IPS DF 6.9 (cell line): Measurements from ENCODE around the gene GSTO2.

Experiments
- DNase-seq: peaks from one replicate; pipeline ENCODE4 v3.0.0-alpha.2; 2013; ENCODE audit warnings: low read depth, low spot score
- H3K27ac ChIP-seq: one replicate; pipeline ENCODE4 v1.5.1; 2013; ENCODE audit warnings: low read length, control low read depth
- H3K27me3 ChIP-seq: 2 replicates; pipeline ENCODE4 v1.6.1; 2013; ENCODE audit warnings: mild to moderate bottlenecking, low read length; ENCODE audit not compliant: control insufficient read depth, insufficient read depth
- H3K36me3 ChIP-seq: 2 replicates; pipeline ENCODE4 v1.6.1; 2013; ENCODE audit warnings: low read length; ENCODE audit not compliant: control insufficient read depth, insufficient read depth
- H3K4me1 ChIP-seq: 2 replicates; pipeline ENCODE4 v1.6.1; 2013; ENCODE audit warnings: low read length; ENCODE audit not compliant: control insufficient read depth, insufficient read depth
- H3K4me3 ChIP-seq: 2 replicates; pipeline ENCODE4 v1.5.1; 2013; ENCODE audit warnings: mild to moderate bottlenecking, low read length
- H3K9me3 ChIP-seq: 2 replicates; pipeline ENCODE4 v1.6.1; 2013; ENCODE audit warnings: low read length, inconsistent platforms; ENCODE audit not compliant: control insufficient read depth, insufficient read depth
- WGBS: extraction: QIAGEN DNeasy Blood & Tissue Kit; methylation state at CpG from one replicate; pipeline ENCODE4 v1.1.7; 2013; ENCODE audit warnings: mixed read lengths, missing lambda C conversion rate; ENCODE audit not compliant: insufficient read length, insufficient coverage; 5-methylcytosine and 5-hydroxymethylcytosine counted together

The GSTO2 gene

GRCh38 chr10:104281694-104282093, 12.7 kb downstream of the GSTO2 start:
- Histone ChIP-seq H3K36me3 (no peaks in the 10 kb centered on the region), H3K27me3 (no peaks in the 10 kb centered on the region), H3K9me3 (no peaks in the 10 kb centered on the region), H3K27ac (no peak overlapping the region), H3K4me1 (no peaks in the 10 kb centered on the region), H3K4me3 (no peak overlapping the region)
- no CpG with 5 or more reads among the region's 3 CpGs for WGBS
- DNase-seq: no peak

GRCh38 chr10:104284846-104285245, 15.9 kb downstream of the GSTO2 start:
- Histone ChIP-seq H3K4me1 (no peaks in the 10 kb centered on the region), H3K4me3 (no peak overlapping the region), H3K27me3 (no peaks in the 10 kb centered on the region), H3K9me3 (no peaks in the 10 kb centered on the region), H3K27ac (no peak overlapping the region), H3K36me3 (no peaks in the 10 kb centered on the region)
- DNase-seq: no peak
- no CpG with 5 or more reads among the region's 7 CpGs for WGBS

GRCh38 chr10:104286939-104287338, 18.0 kb downstream of the GSTO2 start:
- Histone ChIP-seq H3K4me3 (no peak overlapping the region), H3K9me3 (no peaks in the 10 kb centered on the region), H3K27me3 (no peaks in the 10 kb centered on the region), H3K4me1 (no peaks in the 10 kb centered on the region; the same call in 1 of the 2 replicates), H3K27ac (no peak overlapping the region), H3K36me3 (no peaks in the 10 kb centered on the region)
- no peak for DNase-seq
- WGBS: no CpG with 5 or more reads among the region's 2 CpGs

- no CpG with 5 or more reads among the region's 1 CpG for whole genome bisulfite sequencing
- DNase-seq: no peak
- no peaks in the 10 kb centered on the region; the same call in 1 of the 2 replicates for H3K4me1 ChIP-seq
- no peak overlapping the region for H3K4me3 ChIP-seq
- no peaks in the 10 kb centered on the region for H3K27me3 ChIP-seq
- no peaks in the 10 kb centered on the region for H3K36me3 ChIP-seq
- no peaks in the 10 kb centered on the region for H3K9me3 ChIP-seq
- no peak overlapping the region for H3K27ac ChIP-seq
These were observed 19.4 kb downstream of the GSTO2 start for GRCh38 chr10:104288355-104288754.

GRCh38 chr10:104291439-104291951, 22.5 kb downstream of the GSTO2 start:
- Histone ChIP-seq H3K4me1 (no peaks in the 10 kb centered on the region; the same call in 1 of the 2 replicates), H3K36me3 (no peaks in the 10 kb centered on the region), H3K4me3 (no peak overlapping the region), H3K27me3 (no peaks in the 10 kb centered on the region), H3K9me3 (no peaks in the 10 kb centered on the region), H3K27ac (no peak overlapping the region)
- no CpG with 5 or more reads among the region's 26 CpGs for WGBS
- peak; percentile 72 for DNase-seq

- H3K4me3 ChIP-seq: no peak overlapping the region
- H3K36me3 ChIP-seq: no peaks in the 10 kb centered on the region
- WGBS: no CpG with 5 or more reads among the region's 2 CpGs
- H3K9me3 ChIP-seq: no peaks in the 10 kb centered on the region
- H3K27ac ChIP-seq: no peak overlapping the region
- H3K4me1 ChIP-seq: no peaks in the 10 kb centered on the region; the same call in 1 of the 2 replicates
- H3K27me3 ChIP-seq: no peaks in the 10 kb centered on the region
- DNase-seq: no peak
These were observed 24.0 kb downstream of the GSTO2 start for GRCh38 chr10:104293011-104293410.

- Histone ChIP-seq H3K27me3 (no peaks in the 10 kb centered on the region), H3K36me3 (no peaks in the 10 kb centered on the region), H3K27ac (no peak overlapping the region), H3K4me1 (no peaks in the 10 kb centered on the region; the same call in 1 of the 2 replicates), H3K4me3 (no peak overlapping the region), H3K9me3 (no peaks in the 10 kb centered on the region)
- no peak for DNase-seq
- no CpG with 5 or more reads among the region's 5 CpGs for WGBS
These were observed 24.9 kb downstream of the GSTO2 start for GRCh38 chr10:104293781-104294321.

GRCh38 chr10:104296687-104297436, 27.9 kb downstream of the GSTO2 start:
- WGBS: no CpG with 5 or more reads among the region's 10 CpGs
- Histone ChIP-seq H3K4me3 (no peak overlapping the region), H3K9me3 (no peaks in the 10 kb centered on the region), H3K27ac (no peak overlapping the region), H3K27me3 (no peaks in the 10 kb centered on the region), H3K4me1 (no peaks in the 10 kb centered on the region), H3K36me3 (no peaks in the 10 kb centered on the region)
- no peak for DNase-seq

- Histone ChIP-seq H3K27me3 (no peaks in the 10 kb centered on the region), H3K27ac (no peak overlapping the region), H3K36me3 (no peaks in the 10 kb centered on the region), H3K4me1 (no peaks in the 10 kb centered on the region), H3K4me3 (no peak overlapping the region), H3K9me3 (no peaks in the 10 kb centered on the region)
- no CpG with 5 or more reads among the region's 17 CpGs for WGBS
- DNase-seq: no peak
These were observed 29.0 kb downstream of the GSTO2 start for GRCh38 chr10:104297697-104298660.
